ACC112 (cell line): ENCODE results near the gene STAG3.

Experiments used
- H2AFZ ChIP-seq: fragments of 200-600 bp; sonication (generic); one replicate; pipeline ENCODE4 v1.6.0; 2017; ENCODE audit warnings: antibody characterized with exemption, low read length; ENCODE audit not compliant: unreplicated experiment
- H3K27ac ChIP-seq: fragments of 200-600 bp; sonication (generic); 2 replicates; pipeline ENCODE4 v1.5.1; 2014; ENCODE audit warnings: low read depth, mild to moderate bottlenecking, antibody characterized with exemption, low read length, moderate library complexity
- H3K27me3 ChIP-seq: fragments of 200-600 bp; sonication (generic); 2 replicates; pipeline ENCODE4 v1.6.1; 2014; ENCODE audit warnings: mild to moderate bottlenecking, antibody characterized with exemption, low read length, moderate library complexity, mixed read lengths; ENCODE audit not compliant: insufficient read depth
- H3K36me3 ChIP-seq: fragments of 200-600 bp; sonication (generic); 2 replicates; pipeline ENCODE4 v1.6.1; 2016; ENCODE audit warnings: mild to moderate bottlenecking, antibody characterized with exemption, low read length, moderate library complexity, mixed read lengths; ENCODE audit not compliant: insufficient read depth
- H3K4me1 ChIP-seq: fragments of 200-600 bp; sonication (generic); one replicate; pipeline ENCODE4 v1.6.1; 2016; ENCODE audit warnings: low read length, mixed read lengths; ENCODE audit not compliant: insufficient read depth, unreplicated experiment, control insufficient read depth
- H3K4me3 ChIP-seq: fragments of 200-600 bp; sonication (generic); 2 replicates; pipeline ENCODE4 v1.5.1; 2014; ENCODE audit warnings: mild to moderate bottlenecking, low read depth, low read length
- H3K79me2 ChIP-seq: fragments of 200-600 bp; sonication (generic); one replicate; pipeline ENCODE4 v1.6.0; 2016; ENCODE audit warnings: low read length; ENCODE audit not compliant: control insufficient read depth, unreplicated experiment, insufficient read depth

Gene STAG3

DNA sequence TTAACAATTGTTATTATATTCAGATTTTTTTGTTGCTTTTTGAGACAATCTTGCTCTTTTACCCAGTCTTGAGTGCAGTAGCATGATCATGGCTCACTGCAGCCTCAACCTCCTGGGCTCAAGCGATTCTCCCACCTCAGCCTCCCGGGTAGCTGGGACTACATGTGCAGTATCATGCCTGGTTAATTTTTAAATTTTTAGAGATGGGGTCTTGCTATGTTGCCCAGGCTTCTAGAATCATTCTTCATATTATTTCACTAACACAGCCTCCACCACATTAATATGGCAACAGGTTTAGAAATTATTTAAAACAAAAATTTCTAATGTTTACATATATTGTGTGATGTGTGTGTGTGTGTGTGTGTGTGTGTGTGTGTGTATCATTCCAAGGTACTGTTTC, 30.4 kb upstream of the STAG3 start:
- Histone ChIP-seq H2AFZ (no peak overlapping the region), H3K4me3 (no peak overlapping the region)

GRCh38 chr7:100148225-100148558, 29.5 kb upstream of the STAG3 start:
- Histone ChIP-seq H3K4me3 (peak overlapping the region; percentile 100), H2AFZ (peak overlapping the region; percentile 92), H3K27ac (no peak overlapping the region), H3K27me3 (no peaks in the 10 kb centered on the region), H3K36me3 (no peaks in the 10 kb centered on the region; the same call in 1 of the 2 replicates), H3K4me1 (peaks cover 7% of the 10 kb centered on the region), H3K79me2 (peaks cover 15% of the 10 kb centered on the region)

More for the DNA sequence above, 30.4 kb upstream of the STAG3 start:
- Histone ChIP-seq H3K36me3 (no peaks in the 10 kb centered on the region), H3K4me1 (peaks cover 7% of the 10 kb centered on the region), H3K27me3 (no peaks in the 10 kb centered on the region), H3K79me2 (peaks cover 13% of the 10 kb centered on the region), H3K27ac (no peak overlapping the region)

DNA sequence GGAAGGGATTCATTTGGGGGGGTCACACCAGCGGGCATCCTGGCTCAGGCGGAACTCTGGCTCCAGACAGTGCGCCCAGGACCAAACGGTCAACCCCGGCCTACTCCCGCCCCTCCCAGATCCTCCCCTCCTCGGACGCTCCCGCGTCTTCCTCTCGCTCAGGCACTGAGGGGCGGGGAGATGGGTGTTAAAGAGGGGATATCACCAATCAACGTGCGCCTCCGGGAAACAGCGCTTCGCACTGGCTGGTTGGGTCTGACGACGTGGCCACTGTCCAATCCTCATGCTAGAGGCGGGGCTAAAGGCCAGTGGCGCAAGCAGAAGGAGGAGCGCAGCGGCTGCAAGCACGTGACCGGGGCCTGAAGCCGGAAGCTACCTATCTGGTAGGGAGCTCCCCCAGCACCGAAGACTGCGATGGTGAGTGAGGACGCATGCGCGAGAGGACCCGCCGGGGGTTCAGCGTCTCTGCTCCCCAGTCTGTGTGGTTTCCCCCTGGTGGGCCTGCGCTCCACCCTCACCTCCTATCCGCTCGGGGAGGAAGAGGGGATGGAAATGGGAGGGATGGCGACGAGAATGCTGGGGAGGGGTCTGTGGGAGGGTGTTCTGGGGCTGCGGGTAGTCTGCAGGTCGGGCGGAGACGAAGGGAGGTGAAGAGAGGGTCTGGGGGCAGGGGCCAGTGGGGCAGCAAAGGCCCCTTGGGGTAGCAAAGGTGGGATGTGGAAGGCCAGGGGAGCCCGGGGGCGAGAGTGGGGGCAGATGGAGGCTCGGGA, 29.0 kb upstream of the STAG3 start, which contains the start of gene LAMTOR4:
Gene LAMTOR4 (plus strand): TSS at position 360 of the 770 bp plus-strand sequence. CDS start 55 bp downstream, at position 415.
- Histone ChIP-seq H3K27ac (peak within 1 kb of the TSS; percentile 41; the same call in 1 of the 2 replicates), H3K4me1 (peaks cover 10% of the 10 kb centered on the region), H3K4me3 (peak within 1 kb of the TSS; percentile 100), H3K36me3 (no peaks in the 10 kb centered on the region; the same call in 1 of the 2 replicates), H3K27me3 (no peaks in the 10 kb centered on the region), H3K79me2 (peaks cover 16% of the 10 kb centered on the region), H2AFZ (peak within 1 kb of the TSS; percentile 100)

GRCh38 chr7:100152404-100152803, 25.3 kb upstream of the STAG3 start:
- Histone ChIP-seq H3K79me2 (peaks cover 17% of the 10 kb centered on the region), H3K27ac (no peak overlapping the region), H3K4me3 (no peak overlapping the region), H3K27me3 (no peaks in the 10 kb centered on the region), H2AFZ (no peak overlapping the region), H3K36me3 (no peaks in the 10 kb centered on the region; the same call in none of the 2 replicates), H3K4me1 (peaks cover 22% of the 10 kb centered on the region)

- Histone ChIP-seq H3K4me1 (peaks cover 26% of the 10 kb centered on the region), H3K4me3 (no peak overlapping the region), H3K27me3 (no peaks in the 10 kb centered on the region), H3K27ac (no peak overlapping the region), H2AFZ (no peak overlapping the region), H3K36me3 (no peaks in the 10 kb centered on the region; the same call in none of the 2 replicates), H3K79me2 (peaks cover 24% of the 10 kb centered on the region)
These were observed 24.6 kb upstream of the STAG3 start for GRCh38 chr7:100152937-100153666.

- H3K79me2 ChIP-seq: peaks cover 25% of the 10 kb centered on the region
- H3K4me1 ChIP-seq: peaks cover 26% of the 10 kb centered on the region
- H2AFZ ChIP-seq: no peak overlapping the region
- H3K4me3 ChIP-seq: no peak overlapping the region
- no peaks in the 10 kb centered on the region; the same call in none of the 2 replicates for H3K36me3 ChIP-seq
- H3K27me3 ChIP-seq: no peaks in the 10 kb centered on the region
- no peak overlapping the region for H3K27ac ChIP-seq
These were observed 23.8 kb upstream of the STAG3 start for GRCh38 chr7:100153708-100154535.

- no peaks in the 10 kb centered on the region; the same call in none of the 2 replicates for H3K36me3 ChIP-seq
- H3K27ac ChIP-seq: no peak overlapping the region
- H3K4me1 ChIP-seq: peaks cover 28% of the 10 kb centered on the region
- H2AFZ ChIP-seq: no peak overlapping the region
- H3K4me3 ChIP-seq: no peak overlapping the region
- H3K27me3 ChIP-seq: no peaks in the 10 kb centered on the region
- H3K79me2 ChIP-seq: peaks cover 18% of the 10 kb centered on the region
These were observed 22.8 kb upstream of the STAG3 start for GRCh38 chr7:100154651-100155491.

DNA sequence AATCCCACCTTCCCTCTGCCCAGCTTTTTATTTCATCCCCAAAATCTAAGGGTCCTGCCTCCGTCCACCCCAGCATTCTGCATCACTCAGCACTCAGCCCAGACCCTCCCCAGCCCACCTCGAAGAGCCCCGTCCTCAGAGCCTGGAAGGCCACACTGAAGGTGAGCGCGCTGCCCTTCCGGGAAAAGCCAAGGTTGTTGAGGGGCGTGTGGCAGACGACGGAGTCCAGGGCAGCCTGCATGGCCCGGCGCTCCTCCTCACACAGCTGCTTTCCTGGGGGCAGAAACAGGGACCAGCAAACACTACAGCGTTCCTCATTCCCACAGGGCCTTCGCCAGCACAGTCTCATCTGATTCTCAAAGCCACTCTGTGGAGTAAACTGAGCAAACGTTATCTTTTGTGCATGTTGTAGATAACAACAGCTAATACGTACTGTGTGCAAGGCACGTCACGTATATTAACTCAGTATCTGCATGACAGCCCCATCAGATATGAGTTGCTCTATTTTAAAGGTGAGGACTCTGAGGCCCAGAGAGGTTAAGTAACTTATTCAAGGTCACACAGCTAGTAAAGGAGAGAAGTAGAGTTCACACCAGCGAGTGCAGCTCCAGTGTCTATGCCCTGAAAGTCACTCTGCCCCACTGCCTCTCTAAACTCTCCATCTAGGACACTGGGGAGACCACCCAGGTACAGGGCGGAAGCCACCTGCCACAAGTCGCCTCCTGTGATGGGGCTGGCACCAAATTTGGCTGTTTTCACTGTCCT, 22.0 kb upstream of the STAG3 start:
- no peaks in the 10 kb centered on the region; the same call in none of the 2 replicates for H3K36me3 ChIP-seq

DNA sequence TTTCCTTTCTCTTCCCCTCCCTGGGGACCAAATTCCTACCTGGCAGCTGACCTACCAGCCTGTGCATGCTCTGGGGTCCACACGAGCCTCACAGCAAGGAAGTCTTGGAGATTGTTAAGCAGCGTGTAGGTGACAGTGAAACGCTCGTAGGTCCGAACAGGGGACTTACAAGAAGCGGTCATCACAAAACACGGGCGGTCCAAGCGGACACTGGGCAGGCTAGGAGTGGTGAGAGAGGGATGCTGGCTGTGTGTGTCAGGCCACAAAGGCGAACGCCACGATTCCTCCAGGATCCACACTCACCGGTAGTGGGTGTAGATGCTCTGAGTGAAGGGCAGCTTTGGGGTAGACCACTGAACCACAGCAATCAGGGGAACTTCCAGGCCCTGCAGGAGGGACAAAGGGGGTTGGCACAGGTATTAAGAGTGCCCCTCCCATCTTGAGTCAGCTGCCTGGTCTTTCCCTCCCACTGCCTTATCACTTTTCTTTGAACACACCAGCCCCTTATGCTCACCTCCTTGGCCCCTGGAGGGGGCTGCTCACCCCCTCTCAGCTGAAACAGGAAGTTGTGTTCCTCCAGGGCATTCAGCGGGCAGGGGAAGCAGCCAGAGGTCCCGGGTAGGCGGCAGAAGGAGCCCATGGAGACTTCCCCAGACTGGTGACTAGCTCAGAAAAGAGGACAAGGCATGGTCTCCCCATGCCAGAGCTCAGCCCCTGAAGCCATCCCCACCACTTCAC, 21.2 kb upstream of the STAG3 start:
- H3K27ac ChIP-seq: no peak overlapping the region
- H3K4me1 ChIP-seq: peaks cover 22% of the 10 kb centered on the region
- H3K4me3 ChIP-seq: no peak overlapping the region; the same call in 1 of the 2 replicates
- peaks cover 14% of the 10 kb centered on the region for H3K79me2 ChIP-seq
- no peak overlapping the region for H2AFZ ChIP-seq
- no peaks in the 10 kb centered on the region; the same call in none of the 2 replicates for H3K36me3 ChIP-seq
- H3K27me3 ChIP-seq: no peaks in the 10 kb centered on the region

More for the DNA sequence above, 22.0 kb upstream of the STAG3 start:
- Histone ChIP-seq H2AFZ (no peak overlapping the region), H3K4me3 (no peak overlapping the region), H3K27ac (no peak overlapping the region), H3K27me3 (no peaks in the 10 kb centered on the region), H3K79me2 (peaks cover 14% of the 10 kb centered on the region), H3K4me1 (peaks cover 22% of the 10 kb centered on the region)
